K562 (cell line): ENCODE data around the gene TRAF3. TPM values are rescaled to one million over a fixed set of nuclear protein-coding genes. Genes with fewer than 3 reads are reported as not detected.

Experiments
- CHD2 ChIP-seq: IDR thresholded peaks from 2 replicates; pipeline ENCODE4 v1.6.1; 2011; ENCODE audit warnings: low read depth, low read length
- ETS2 ChIP-seq: IDR thresholded peaks from 2 replicates; pipeline ENCODE4 v1.6.1; 2016; ENCODE audit warnings: borderline replicate concordance, missing genetic modification characterization, mild to moderate bottlenecking, moderate library complexity, missing compliant biosample characterization; ENCODE audit not compliant: poor library complexity, severe bottlenecking
- GABPB1 ChIP-seq: sonication (generic); formaldehyde crosslinking; IDR thresholded peaks from 2 replicates; pipeline ENCODE4 v1.8.0; 2022; ENCODE audit warnings: mild to moderate bottlenecking, missing genetic modification reagents
- KDM1A ChIP-seq, 2 experiments: fragments of 450-650 bp; IDR thresholded peaks; 2 replicates each; pipeline ENCODE4 v1.6.1; 2016; ENCODE audit warnings: mild to moderate bottlenecking in 2 of 2
- RBM22 ChIP-seq: fragments of 200-400 bp; formaldehyde crosslinking; IDR thresholded peaks from 2 replicates; pipeline ENCODE4 v1.6.1; 2018; ENCODE audit warnings: low read length, low read depth; ENCODE audit not compliant: poor library complexity, severe bottlenecking
- RNF2 ChIP-seq: sonication (generic); IDR thresholded peaks from 2 replicates; pipeline ENCODE4 v1.6.1; 2016
- ZNF24 ChIP-seq: fragments of 450-650 bp; IDR thresholded peaks from 2 replicates; pipeline ENCODE4 v1.6.1; 2016
- ZNF431 ChIP-seq: sonication (generic); formaldehyde crosslinking; IDR thresholded peaks from 2 replicates; pipeline ENCODE4 v1.8.0; 2022; ENCODE audit warnings: mild to moderate bottlenecking, missing genetic modification reagents
- polyA plus RNA-seq, 8 experiments: library from polyadenylated mRNA; depleted of rRNA in 4 of 8; stranded (reverse) in 5 of 8; unstranded in 3 of 8; fragments of >200 nt; fragmentation: Nextera tagmentation in 2 of 8; fragmentation: Illumina TruSeq in 1 of 8; extraction: Ambion mirVana in 2 of 8; extraction: Trizol in 1 of 8; gene quantifications; 2 replicates each; pipeline versions ENCODE4 v1.2.1 to v1.2.3, GENCODE V29; 2011 to 2014; ENCODE audit warnings: inconsistent platforms in 1 of 8, missing spikeins in 1 of 8
- total RNA-seq, 7 experiments: library from RNA; depleted of rRNA in 6 of 7; stranded (reverse); fragments of >200 nt in 6 of 7; fragmentation: Illumina TruSeq in 2 of 7; extraction: Trizol in 2 of 7; gene quantifications; 2 replicates each; pipeline versions ENCODE4 v1.2.1 to v1.2.3, GENCODE V29; 2011 to 2021; ENCODE audit warnings: low replicate concordance in 1 of 7
- TF ChIP-seq, protein P1 (sequence below): fragments of 450-650 bp; IDR thresholded peaks from 2 replicates; pipeline ENCODE4 v1.6.1; 2016; ENCODE audit warnings: low read depth

Gene TRAF3
- total and polyA plus RNA-seq, 9 of the 15 experiments (the other 6 are each of a cell fraction or from before 2014, with no cell fraction given) = 0.52 to 21.3 (median 9.9) TPM

GRCh38 chr14:102828151-102828550 lies 50.9 kb downstream of the TRAF3 start (continued):
- TF ChIP-seq, protein P1, sequence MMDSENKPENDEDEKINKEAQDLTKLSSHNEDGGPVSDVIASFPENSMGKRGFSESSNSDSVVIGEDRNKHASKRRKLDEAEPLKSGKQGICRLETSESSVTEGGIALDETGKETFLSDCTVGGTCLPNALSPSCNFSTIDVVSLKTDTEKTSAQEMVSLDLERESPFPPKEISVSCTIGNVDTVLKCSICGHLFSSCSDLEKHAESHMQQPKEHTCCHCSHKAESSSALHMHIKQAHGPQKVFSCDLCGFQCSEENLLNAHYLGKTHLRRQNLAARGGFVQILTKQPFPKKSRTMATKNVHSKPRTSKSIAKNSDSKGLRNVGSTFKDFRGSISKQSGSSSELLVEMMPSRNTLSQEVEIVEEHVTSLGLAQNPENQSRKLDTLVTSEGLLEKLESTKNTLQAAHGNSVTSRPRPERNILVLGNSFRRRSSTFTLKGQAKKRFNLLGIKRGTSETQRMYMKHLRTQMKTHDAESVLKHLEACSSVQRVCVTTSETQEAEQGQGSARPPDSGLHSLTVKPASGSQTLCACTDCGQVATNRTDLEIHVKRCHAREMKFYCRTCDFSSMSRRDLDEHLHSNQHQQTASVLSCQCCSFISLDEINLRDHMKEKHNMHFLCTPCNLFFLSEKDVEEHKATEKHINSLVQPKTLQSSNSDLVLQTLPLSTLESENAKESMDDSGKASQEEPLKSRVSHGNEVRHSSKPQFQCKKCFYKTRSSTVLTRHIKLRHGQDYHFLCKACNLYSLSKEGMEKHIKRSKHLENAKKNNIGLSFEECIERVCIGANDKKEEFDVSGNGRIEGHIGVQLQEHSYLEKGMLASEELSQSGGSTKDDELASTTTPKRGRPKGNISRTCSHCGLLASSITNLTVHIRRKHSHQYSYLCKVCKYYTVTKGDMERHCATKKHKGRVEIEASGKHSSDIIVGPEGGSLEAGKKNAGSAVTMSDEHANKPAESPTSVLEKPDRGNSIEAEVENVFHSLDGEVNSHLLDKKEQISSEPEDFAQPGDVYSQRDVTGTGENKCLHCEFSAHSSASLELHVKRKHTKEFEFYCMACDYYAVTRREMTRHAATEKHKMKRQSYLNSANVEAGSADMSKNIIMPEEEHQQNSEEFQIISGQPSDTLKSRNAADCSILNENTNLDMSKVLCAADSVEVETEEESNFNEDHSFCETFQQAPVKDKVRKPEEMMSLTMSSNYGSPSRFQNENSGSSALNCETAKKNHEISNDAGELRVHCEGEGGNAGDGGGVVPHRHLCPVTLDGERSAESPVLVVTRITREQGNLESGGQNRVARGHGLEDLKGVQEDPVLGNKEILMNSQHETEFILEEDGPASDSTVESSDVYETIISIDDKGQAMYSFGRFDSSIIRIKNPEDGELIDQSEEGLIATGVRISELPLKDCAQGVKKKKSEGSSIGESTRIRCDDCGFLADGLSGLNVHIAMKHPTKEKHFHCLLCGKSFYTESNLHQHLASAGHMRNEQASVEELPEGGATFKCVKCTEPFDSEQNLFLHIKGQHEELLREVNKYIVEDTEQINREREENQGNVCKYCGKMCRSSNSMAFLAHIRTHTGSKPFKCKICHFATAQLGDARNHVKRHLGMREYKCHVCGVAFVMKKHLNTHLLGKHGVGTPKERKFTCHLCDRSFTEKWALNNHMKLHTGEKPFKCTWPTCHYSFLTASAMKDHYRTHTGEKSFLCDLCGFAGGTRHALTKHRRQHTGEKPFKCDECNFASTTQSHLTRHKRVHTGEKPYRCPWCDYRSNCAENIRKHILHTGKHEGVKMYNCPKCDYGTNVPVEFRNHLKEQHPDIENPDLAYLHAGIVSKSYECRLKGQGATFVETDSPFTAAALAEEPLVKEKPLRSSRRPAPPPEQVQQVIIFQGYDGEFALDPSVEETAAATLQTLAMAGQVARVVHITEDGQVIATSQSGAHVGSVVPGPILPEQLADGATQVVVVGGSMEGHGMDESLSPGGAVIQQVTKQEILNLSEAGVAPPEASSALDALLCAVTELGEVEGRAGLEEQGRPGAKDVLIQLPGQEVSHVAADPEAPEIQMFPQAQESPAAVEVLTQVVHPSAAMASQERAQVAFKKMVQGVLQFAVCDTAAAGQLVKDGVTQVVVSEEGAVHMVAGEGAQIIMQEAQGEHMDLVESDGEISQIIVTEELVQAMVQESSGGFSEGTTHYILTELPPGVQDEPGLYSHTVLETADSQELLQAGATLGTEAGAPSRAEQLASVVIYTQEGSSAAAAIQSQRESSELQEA = no peak
- TF ChIP-seq RNF2 (no peak), KDM1A (IDR thresholded peaks at IDR 0.05) (no peak), ETS2 (tag) (no peak), ZNF24 (no peak), GABPB1 (CRISPR knock-in tag) (no peak), ZNF431 (CRISPR knock-in tag) (no peak), CHD2 (no peak), RBM22 (no peak)
